B cell (primary cell): ENCODE measurements around the gene SLC41A3. TPM values are rescaled to one million over a fixed set of nuclear protein-coding genes. Genes with fewer than 3 reads are reported as not detected.

Experiments
- ATAC-seq: fragments of 200-7000 bp; cut with Tn5 transposase; one replicate; pipeline ENCODE4 v1.10.0; 2021; ENCODE audit warnings: low read depth, mild to moderate bottlenecking, moderate number of reproducible peaks, moderate library complexity
- CTCF ChIA-PET: fragments of 350-600 bp; sonication (Branson Sonifier 250); formaldehyde crosslinking; loops from one replicate; lab custom pipeline; 2021; ENCODE audit warnings: antibody characterized with exemption, inconsistent platforms; lab: Charles Lee
- POLR2A ChIA-PET: fragments of 350-600 bp; sonication (Branson Sonifier 250); formaldehyde crosslinking; loops from one replicate; lab custom pipeline; 2021; ENCODE audit warnings: antibody characterized with exemption; lab: Charles Lee
- DNase-seq: peaks from one replicate; pipeline ENCODE4 v3.0.0; 2013
- H2AFZ ChIP-seq: 2 replicates; pipeline ENCODE4 v1.6.1; 2012; ENCODE audit warnings: mild to moderate bottlenecking, low read depth, low read length; ENCODE audit not compliant: insufficient read depth, poor library complexity, severe bottlenecking
- H3K27ac ChIP-seq, 2 donors: 1 replicate in 1 of 2; 2 replicates in 1 of 2; pipeline ENCODE4 v1.5.1; 2012 to 2013; ENCODE audit warnings: low read length in 2 of 2, mild to moderate bottlenecking in 2 of 2, moderate library complexity in 1 of 2
- H3K27me3 ChIP-seq, 4 experiments: fragments of 200-600 bp in 1 of 4; sonication (generic) in 1 of 4; replicated peaks in 1 of 4; 1 replicate in 2 of 4; 2 replicates in 2 of 4; pipeline versions ENCODE4 v1.6.1 to v1.7.0; 2013 to 2016; ENCODE audit warnings: low read length in 3 of 4, mild to moderate bottlenecking in 2 of 4, mixed read lengths in 1 of 4, moderate library complexity in 1 of 4; ENCODE audit not compliant: insufficient read depth in 4 of 4, control insufficient read depth in 3 of 4; ENCODE audit errors: control extremely low read depth in 1 of 4
- H3K36me3 ChIP-seq, 2 experiments: replicated peaks in 1 of 2; 1 replicate in 1 of 2; 2 replicates in 1 of 2; pipeline versions ENCODE4 v1.6.1 to v1.7.1; 2013; ENCODE audit warnings: low read length in 1 of 2; ENCODE audit not compliant: insufficient read depth in 2 of 2, control insufficient read depth in 1 of 2; ENCODE audit errors: control extremely low read depth in 1 of 2, extremely low read depth in 1 of 2
- H3K4me1 ChIP-seq, 2 donors: fragments of 200-600 bp in 1 of 2; sonication (generic) in 1 of 2; 1 replicate in 1 of 2; 2 replicates in 1 of 2; pipeline versions ENCODE4 v1.5.1 to v1.6.1; 2013 to 2017; ENCODE audit warnings: low read length in 2 of 2; ENCODE audit not compliant: control insufficient read depth in 2 of 2, insufficient read depth in 2 of 2
- H3K4me2 ChIP-seq: replicated peaks from 2 replicates; pipeline ENCODE3; 2012; ENCODE audit warnings: mild to moderate bottlenecking, low read depth, low read length; ENCODE audit not compliant: poor library complexity, severe bottlenecking
- H3K4me3 ChIP-seq, 5 experiments: fragments of 200-600 bp in 1 of 5; sonication (generic) in 1 of 5; 1 replicate in 3 of 5; 2 replicates in 2 of 5; pipeline versions ENCODE4 v1.5.1 to v1.7.0; 2011 to 2016; ENCODE audit warnings: low read length in 4 of 5, mild to moderate bottlenecking in 4 of 5, low read depth in 2 of 5, control low read depth in 1 of 5, moderate library complexity in 1 of 5; ENCODE audit not compliant: insufficient read depth in 1 of 5; ENCODE audit errors: control extremely low read depth in 1 of 5, extremely low read depth in 1 of 5
- H3K79me2 ChIP-seq: fragments of 200-600 bp; sonication (generic); one replicate; pipeline ENCODE4 v1.6.0; 2016; ENCODE audit warnings: low read length; ENCODE audit not compliant: control insufficient read depth, insufficient read depth
- H3K9ac ChIP-seq: fragments of 200-600 bp; sonication (generic); 2 replicates; pipeline ENCODE4 v1.6.1; 2017; ENCODE audit warnings: mild to moderate bottlenecking, low read length, moderate library complexity
- H3K9me3 ChIP-seq, 3 donors: one replicate each; pipeline versions ENCODE4 v1.6.1 to v1.7.1; 2013; ENCODE audit warnings: low read length in 2 of 3; ENCODE audit not compliant: control insufficient read depth in 2 of 3, insufficient read depth in 1 of 3; ENCODE audit errors: control extremely low read depth in 1 of 3
- H4K20me1 ChIP-seq: 2 replicates; pipeline ENCODE4 v1.6.0; 2012; ENCODE audit warnings: mild to moderate bottlenecking, low read length; ENCODE audit not compliant: insufficient read depth, control insufficient read depth, poor library complexity, severe bottlenecking
- H3K27ac Mint-ChIP-seq: one replicate; pipeline ENCODE4 v1.8.0; 2021; ENCODE audit warnings: mixed read lengths
- H3K27me3 Mint-ChIP-seq: one replicate; pipeline ENCODE4 v1.8.0; 2021; ENCODE audit warnings: mixed read lengths
- H3K4me1 Mint-ChIP-seq: one replicate; pipeline ENCODE4 v1.8.0; 2021; ENCODE audit warnings: mixed read lengths
- H3K4me3 Mint-ChIP-seq: one replicate; pipeline ENCODE4 v1.8.0; 2021; ENCODE audit warnings: mixed read lengths
- H3K9me3 Mint-ChIP-seq: one replicate; pipeline ENCODE4 v1.8.0; 2022; ENCODE audit warnings: mixed read lengths; ENCODE audit not compliant: insufficient read depth
- EZH2 ChIP-seq: IDR thresholded peaks from 2 replicates; pipeline ENCODE4 v1.6.1; 2012; ENCODE audit warnings: borderline replicate concordance, low read depth, mild to moderate bottlenecking, moderate library complexity, low read length; ENCODE audit not compliant: insufficient read depth, poor library complexity, severe bottlenecking
- WGBS: methylation state at CpG from one replicate; pipeline ENCODE4 v1.1.5; 2013; ENCODE audit warnings: missing lambda C conversion rate; ENCODE audit not compliant: insufficient coverage; 5-methylcytosine and 5-hydroxymethylcytosine counted together
- intact Hi-C: fragments of 100-400 bp; cut with micrococcal nuclease; formaldehyde crosslinking; loops from one replicate; pipeline ENCODE4 v1.10.0; 2022
- polyA plus RNA-seq: library from polyadenylated mRNA; depleted of rRNA; stranded (reverse); fragments of >200 nt; gene quantifications from 2 replicates; pipeline ENCODE4 v1.2.3, GENCODE V29; 2012
- total RNA-seq, 2 donors: library from RNA; stranded (reverse); fragments of 120-200 nt in 1 of 2; gene quantifications; 1 replicate in 1 of 2; 2 replicates in 1 of 2; pipeline versions ENCODE4 v1.2.3 to v1.2.4, GENCODE V29; 2013 to 2022
- TF ChIP-seq, protein P1 (sequence below): fragments of 200-600 bp; IDR thresholded peaks from one replicate; pipeline ENCODE4 v1.8.0; 2022; ENCODE audit warnings: antibody characterized with exemption, mild to moderate bottlenecking

The SLC41A3 gene
- total and polyA plus RNA-seq, 2 donors (not counting 1 experiment from before 2014, with no cell fraction given) = 34.2 to 39.3 TPM

DNA sequence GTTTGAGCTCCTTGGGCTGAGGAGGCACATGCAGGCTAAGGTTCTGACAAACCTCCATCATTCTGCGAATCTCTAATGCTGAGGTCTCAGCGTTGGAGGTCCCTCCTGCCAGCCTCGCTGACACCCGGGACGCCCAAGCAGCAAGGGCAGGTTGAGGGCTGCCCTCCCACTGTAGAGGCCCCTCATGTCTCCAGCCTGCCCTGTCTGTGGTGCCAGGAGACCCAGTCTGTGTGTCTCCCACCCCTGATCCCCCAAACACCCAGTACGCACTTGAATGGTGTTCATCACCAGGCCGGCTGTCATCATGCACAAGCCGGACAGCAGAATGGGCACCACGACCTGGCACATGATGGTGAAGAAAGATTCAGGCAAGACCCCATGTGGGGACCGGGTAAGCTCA lies 27.8 kb downstream of the SLC41A3 start:
- Histone ChIP-seq H3K9ac (no peak overlapping the region), H3K4me2 (no peak overlapping the region), H3K36me3 (peaks cover 0 to 7% of the 10 kb centered on the region in 2 experiments), H3K27ac (no peak overlapping the region), H3K4me3 (no peak overlapping the region), H3K4me1 (peaks cover 17% of the 10 kb centered on the region in 2 donors), H2AFZ (no peak overlapping the region), H3K9me3 (peaks cover 0 to 2% (median 0%) of the 10 kb centered on the region in 3 donors), H3K79me2 (no peaks in the 10 kb centered on the region), H4K20me1 (no peaks in the 10 kb centered on the region), H3K27me3 (no peaks in the 10 kb centered on the region)
- no peaks in the 10 kb centered on the region for H3K27me3 Mint-ChIP-seq
- ChIA-PET POLR2A (no interaction called here), CTCF (no interaction called here)
- intact Hi-C loops = no loop called here
- DNase-seq (no peak), ATAC-seq (no peak)
- WGBS = 98% methylated on average over 10 of the region's 10 CpGs
- H3K4me3 Mint-ChIP-seq = no peak overlapping the region
- TF ChIP-seq, protein P1, sequence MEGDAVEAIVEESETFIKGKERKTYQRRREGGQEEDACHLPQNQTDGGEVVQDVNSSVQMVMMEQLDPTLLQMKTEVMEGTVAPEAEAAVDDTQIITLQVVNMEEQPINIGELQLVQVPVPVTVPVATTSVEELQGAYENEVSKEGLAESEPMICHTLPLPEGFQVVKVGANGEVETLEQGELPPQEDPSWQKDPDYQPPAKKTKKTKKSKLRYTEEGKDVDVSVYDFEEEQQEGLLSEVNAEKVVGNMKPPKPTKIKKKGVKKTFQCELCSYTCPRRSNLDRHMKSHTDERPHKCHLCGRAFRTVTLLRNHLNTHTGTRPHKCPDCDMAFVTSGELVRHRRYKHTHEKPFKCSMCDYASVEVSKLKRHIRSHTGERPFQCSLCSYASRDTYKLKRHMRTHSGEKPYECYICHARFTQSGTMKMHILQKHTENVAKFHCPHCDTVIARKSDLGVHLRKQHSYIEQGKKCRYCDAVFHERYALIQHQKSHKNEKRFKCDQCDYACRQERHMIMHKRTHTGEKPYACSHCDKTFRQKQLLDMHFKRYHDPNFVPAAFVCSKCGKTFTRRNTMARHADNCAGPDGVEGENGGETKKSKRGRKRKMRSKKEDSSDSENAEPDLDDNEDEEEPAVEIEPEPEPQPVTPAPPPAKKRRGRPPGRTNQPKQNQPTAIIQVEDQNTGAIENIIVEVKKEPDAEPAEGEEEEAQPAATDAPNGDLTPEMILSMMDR = no peak
- no peak for TF ChIP-seq EZH2
- peaks cover 21% of the 10 kb centered on the region for H3K4me1 Mint-ChIP-seq
- no peak overlapping the region for H3K27ac Mint-ChIP-seq
- H3K9me3 Mint-ChIP-seq = no peaks in the 10 kb centered on the region

DNA sequence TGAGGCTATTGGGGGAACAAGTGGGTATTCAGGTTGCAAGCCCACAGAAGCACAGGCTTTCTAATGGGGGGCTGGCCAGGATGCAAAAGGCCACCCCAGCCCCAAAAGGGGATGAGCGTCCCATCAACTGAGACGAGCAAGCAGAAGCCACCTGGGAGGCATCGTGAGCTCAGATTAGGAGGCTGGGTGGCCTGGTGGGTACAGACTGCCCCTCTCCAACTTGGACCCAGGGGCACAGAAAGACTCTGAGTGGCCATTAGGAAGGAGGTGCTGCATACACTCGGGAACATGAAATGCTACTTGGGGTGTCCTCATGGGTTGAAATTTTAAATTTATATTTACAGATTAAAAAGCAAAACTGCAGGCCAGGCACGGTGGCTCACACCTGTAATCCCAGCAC lies 29.1 kb downstream of the SLC41A3 start:
- Histone ChIP-seq H3K79me2 (no peaks in the 10 kb centered on the region), H3K27me3 (no peaks in the 10 kb centered on the region), H3K36me3 (peaks cover 0 to 11% of the 10 kb centered on the region in 2 experiments), H2AFZ (no peak overlapping the region), H3K4me3 (no peak overlapping the region), H3K27ac (no peak overlapping the region), H3K9ac (no peak overlapping the region), H3K9me3 (peaks cover 0 to 2% (median 0%) of the 10 kb centered on the region in 3 donors), H3K4me1 (peaks cover 17% of the 10 kb centered on the region in 2 donors), H3K4me2 (no peak overlapping the region), H4K20me1 (no peaks in the 10 kb centered on the region)
- intact Hi-C loops = no loop called here
- no peak for TF ChIP-seq EZH2
- TF ChIP-seq, protein P1 = no peak
- ATAC-seq = no peak
- peaks cover 21% of the 10 kb centered on the region for H3K4me1 Mint-ChIP-seq
- H3K27me3 Mint-ChIP-seq = no peaks in the 10 kb centered on the region
- DNase-seq = no peak
- H3K4me3 Mint-ChIP-seq = no peak overlapping the region
- CTCF ChIA-PET = no interaction called here
- no peaks in the 10 kb centered on the region for H3K9me3 Mint-ChIP-seq
- H3K27ac Mint-ChIP-seq = no peak overlapping the region
- POLR2A ChIA-PET = no interaction called here
- 97% methylated on average over 3 of the region's 5 CpGs for WGBS
